Skeletal muscle tissue (tissue), 4 donors: ENCODE results near the gene CES3. TPM values are rescaled to one million over a fixed set of nuclear protein-coding genes. Genes with fewer than 3 reads are reported as not detected.
"Not testable (repeated sequence)": the region's sequence is repeated elsewhere in the genome, so short reads cannot be mapped to it uniquely, and the experiment has no call there.

Experiments used
- H3K27ac ChIP-seq: one replicate; pipeline ENCODE4 v1.7.0; 2013; ENCODE audit warnings: mild to moderate bottlenecking, low read depth, low read length, inconsistent platforms
- H3K27me3 ChIP-seq, 3 donors: one replicate each; pipeline ENCODE4 v1.7.0; 2013; ENCODE audit warnings: low read length in 3 of 3; ENCODE audit not compliant: control insufficient read depth in 3 of 3, insufficient read depth in 3 of 3
- H3K36me3 ChIP-seq, 3 donors: one replicate each; pipeline ENCODE4 v1.7.0; 2013; ENCODE audit warnings: low read length in 3 of 3; ENCODE audit not compliant: control insufficient read depth in 3 of 3, insufficient read depth in 3 of 3
- H3K4me1 ChIP-seq, 3 donors: one replicate each; pipeline ENCODE4 v1.7.0; 2013; ENCODE audit warnings: low read length in 3 of 3, mild to moderate bottlenecking in 3 of 3; ENCODE audit not compliant: control insufficient read depth in 3 of 3, insufficient read depth in 3 of 3
- H3K4me3 ChIP-seq, 3 donors: one replicate each; pipeline ENCODE4 v1.7.0; 2013; ENCODE audit warnings: low read length in 3 of 3
- H3K9ac ChIP-seq, 3 donors: one replicate each; pipeline ENCODE4 v1.7.0; 2013; ENCODE audit warnings: low read length in 3 of 3, mild to moderate bottlenecking in 3 of 3, moderate library complexity in 2 of 3, low read depth in 1 of 3
- H3K9me3 ChIP-seq, 3 donors: one replicate each; pipeline ENCODE4 v1.7.0; 2013; ENCODE audit warnings: low read length in 3 of 3; ENCODE audit not compliant: control insufficient read depth in 3 of 3
- total RNA-seq: library from RNA; depleted of rRNA; stranded (reverse); fragments of >200 nt; gene quantifications from one replicate; pipeline ENCODE4 v1.2.3, GENCODE V29; 2014
- donor health status: Osteomylitis.

Gene CES3
- total RNA-seq, 1 donor from 2014 or later = 0.52 TPM

GRCh38 chr16:66934138-66934838, 26.8 kb upstream of the CES3 start, which contains the start of gene CIAO2B:
CIAO2B (minus strand) TSS chr16:66934402; CDS start chr16:66934364, 38 bp downstream.
- Histone ChIP-seq H3K9me3 (no peaks in the 10 kb centered on the region), H3K4me3 (peak within 1 kb of the TSS; percentile 86 to 100 (median 99)), H3K27me3 (no peaks in the 10 kb centered on the region), H3K9ac (peak within 1 kb of the TSS; percentile 99 to 100 (median 100)), H3K36me3 (peaks cover 31 to 40% (median 36%) of the 10 kb centered on the region in 3 donors), H3K4me1 (peaks cover 39 to 77% (median 57%) of the 10 kb centered on the region in 3 donors), H3K27ac (peak within 1 kb of the TSS; percentile 99)

GRCh38 chr16:66934839-66935313, 26.2 kb upstream of the CES3 start:
- Histone ChIP-seq H3K36me3 (peaks cover 37 to 42% (median 42%) of the 10 kb centered on the region in 3 donors), H3K4me1 (peaks cover 38 to 72% (median 52%) of the 10 kb centered on the region in 3 donors), H3K27ac (peak overlapping the region; percentile 99), H3K4me3 (peak overlapping the region; percentile 86 to 100 (median 99)), H3K9ac (peak overlapping the region; percentile 99 to 100 (median 100))
- H3K9me3 ChIP-seq, H3K27me3 ChIP-seq: not testable (repeated sequence)

GRCh38 chr16:66935314-66936011, 25.6 kb upstream of the CES3 start, which contains the start of gene CES2:
CES2 (plus strand) TSS chr16:66935516; CDS start chr16:66935636, 120 bp downstream.
- Histone ChIP-seq H3K27me3 (no peaks in the 10 kb centered on the region), H3K27ac (peak within 1 kb of the TSS; percentile 99), H3K4me3 (peak within 1 kb of the TSS; percentile 86 to 100 (median 99)), H3K4me1 (peaks cover 38 to 66% (median 48%) of the 10 kb centered on the region in 3 donors), H3K9me3 (no peaks in the 10 kb centered on the region), H3K36me3 (peaks cover 43 to 48% (median 47%) of the 10 kb centered on the region in 3 donors), H3K9ac (peak within 1 kb of the TSS; percentile 99 to 100 (median 100))

- H3K4me3 ChIP-seq = peak overlapping the region; percentile 86 to 100 (median 99)
- H3K4me1 ChIP-seq = peaks cover 39 to 63% (median 48%) of the 10 kb centered on the region in 3 donors
- H3K9me3 ChIP-seq = no peaks in the 10 kb centered on the region
- H3K9ac ChIP-seq = peak overlapping the region; percentile 99 to 100 (median 100)
- peak overlapping the region; percentile 99 for H3K27ac ChIP-seq
- peaks cover 53 to 58% (median 53%) of the 10 kb centered on the region in 3 donors for H3K36me3 ChIP-seq
- H3K27me3 ChIP-seq = no peaks in the 10 kb centered on the region
Measured at GRCh38 chr16:66936462-66936861, 24.6 kb upstream of the CES3 start.

GRCh38 chr16:66936889-66937554, 24.0 kb upstream of the CES3 start:
- H3K36me3 ChIP-seq = peaks cover 53 to 63% (median 55%) of the 10 kb centered on the region in 3 donors
- peak overlapping the region in 2 of 3 donors; percentile 31 to 99 for H3K4me3 ChIP-seq
- H3K9ac ChIP-seq = peak overlapping the region; percentile 28 to 100 (median 100)
- no peaks in the 10 kb centered on the region for H3K27me3 ChIP-seq
- H3K27ac ChIP-seq = peak overlapping the region; percentile 99
- no peaks in the 10 kb centered on the region for H3K9me3 ChIP-seq
- peaks cover 39 to 61% (median 47%) of the 10 kb centered on the region in 3 donors for H3K4me1 ChIP-seq

- peaks cover 52 to 64% (median 55%) of the 10 kb centered on the region in 3 donors for H3K36me3 ChIP-seq
- no peak overlapping the region for H3K4me3 ChIP-seq
- peaks cover 32 to 53% (median 38%) of the 10 kb centered on the region in 3 donors for H3K4me1 ChIP-seq
- H3K9ac ChIP-seq = peak overlapping the region in 2 of 3 donors; percentile 28 to 45
- H3K9me3 ChIP-seq = no peaks in the 10 kb centered on the region
- peak overlapping the region; percentile 9 for H3K27ac ChIP-seq
- no peaks in the 10 kb centered on the region for H3K27me3 ChIP-seq
Measured at GRCh38 chr16:66937725-66938337, 23.2 kb upstream of the CES3 start.

- no peaks in the 10 kb centered on the region for H3K9me3 ChIP-seq
Measured at GRCh38 chr16:66939366-66939765, 21.7 kb upstream of the CES3 start.

GRCh38 chr16:66940236-66940635, 20.8 kb upstream of the CES3 start:
- H3K4me1 ChIP-seq = peaks cover 21 to 38% (median 26%) of the 10 kb centered on the region in 3 donors
- no peaks in the 10 kb centered on the region for H3K9me3 ChIP-seq
- H3K36me3 ChIP-seq = peaks cover 59 to 71% (median 67%) of the 10 kb centered on the region in 3 donors
- H3K9ac ChIP-seq = no peak overlapping the region
- H3K27ac ChIP-seq = no peak overlapping the region
- no peak overlapping the region for H3K4me3 ChIP-seq
- no peaks in the 10 kb centered on the region for H3K27me3 ChIP-seq

More at GRCh38 chr16:66939366-66939765, 21.7 kb upstream of the CES3 start:
- Histone ChIP-seq H3K4me3 (no peak overlapping the region), H3K27me3 (no peaks in the 10 kb centered on the region), H3K27ac (no peak overlapping the region), H3K4me1 (peaks cover 22 to 41% (median 29%) of the 10 kb centered on the region in 3 donors), H3K36me3 (peaks cover 59 to 74% (median 67%) of the 10 kb centered on the region in 3 donors), H3K9ac (no peak overlapping the region)

- Histone ChIP-seq H3K4me1 (peaks cover 6 to 19% (median 6%) of the 10 kb centered on the region in 3 donors), H3K36me3 (peaks cover 50 to 61% (median 58%) of the 10 kb centered on the region in 3 donors)
Measured at GRCh38 chr16:66942981-66943380, 18.1 kb upstream of the CES3 start.

More at GRCh38 chr16:66942981-66943380, 18.1 kb upstream of the CES3 start:
- no peaks in the 10 kb centered on the region for H3K9me3 ChIP-seq
- no peak overlapping the region for H3K4me3 ChIP-seq
- H3K27me3 ChIP-seq = no peaks in the 10 kb centered on the region
- H3K27ac ChIP-seq = no peak overlapping the region
- no peak overlapping the region for H3K9ac ChIP-seq
